Measurements from ENCODE around the gene CDK18. TPM values are rescaled to one million over a fixed set of nuclear protein-coding genes. Genes with fewer than 3 reads are reported as not detected.

Gene CDK18
- total and polyA plus RNA-seq, 10 of the 15 experiments (the other 5 are each of a cell fraction or from before 2014, with no cell fraction given) = 0.13 to 4.4 (median 0.52) TPM; not detected in 2

- DNase-seq (ENCODE audit: low read depth, low spot score) = no peak
- TF ChIP-seq ZBTB33 (IDR thresholded peaks at IDR 0.05) (no peak), PBX3 (IDR thresholded peaks at IDR 0.05; ENCODE audit: insufficient replicate concordance, low read depth, low read length) (no peak), SPI1 (IDR thresholded peaks at IDR 0.05; ENCODE audit: borderline replicate concordance, insufficient read depth, low read depth, low read length) (no peak), ASH2L (IDR thresholded peaks at IDR 0.05; ENCODE audit: borderline replicate concordance, low read depth) (no peak), TBL1XR1 (IDR thresholded peaks at IDR 0.05; ENCODE audit: low read depth, low read length) (no peak)
- Histone ChIP-seq H3K9me3 (replicated peaks; ENCODE audit: control insufficient read depth, insufficient read depth, low read length) (no peaks in the 10 kb centered on the region), H3K79me2 (ENCODE audit: control insufficient read depth, insufficient read depth, low read length) (no peaks in the 10 kb centered on the region), H3K36me3 (ENCODE audit: control insufficient read depth in 2 of 2, insufficient read depth in 2 of 2, low read length in 1 of 2) (no peaks in the 10 kb centered on the region), H2AFZ (ENCODE audit: control insufficient read depth, low read depth, low read length) (no peak overlapping the region), H3K4me1 (ENCODE audit: control insufficient read depth, insufficient read depth, low read length) (no peaks in the 10 kb centered on the region), H3K27ac (ENCODE audit: control insufficient read depth, insufficient read depth) (no peak overlapping the region), H3K4me2 (ENCODE audit: control insufficient read depth, insufficient read depth) (no peak overlapping the region), H3K4me3 (no peak overlapping the region), H4K20me1 (ENCODE audit: control insufficient read depth, insufficient read depth) (no peaks in the 10 kb centered on the region), H3K9ac (ENCODE audit: control insufficient read depth, insufficient read depth, low read length) (no peak overlapping the region), H3K27me3 (replicated peaks in 1 of 2; ENCODE audit: control insufficient read depth in 2 of 2, insufficient read depth in 2 of 2, low read length in 1 of 2) (peaks cover 9 to 17% of the 10 kb centered on the region in 2 experiments)
- ChIA-PET CTCF (interaction anchor here (0.6 to 1.5 kb wide), 2 partner anchors 41 to 235 kb away, joined by 3 to 5 read pairs; no protein-coding TSS in a partner anchor), POLR2A (no interaction called here), RAD21 (ENCODE audit: unreplicated experiment) (no interaction called here), SMC1A (ENCODE audit: uncharacterized antibody, unreplicated experiment) (interaction anchor here (0.7 to 1.3 kb wide), 2 partner anchors 26 to 41 kb away, joined by 3 read pairs; no protein-coding TSS in a partner anchor)
- in situ Hi-C loops (cut with MboI) (no loop called here), intact Hi-C loops (cut with micrococcal nuclease; ENCODE audit: unreplicated experiment) (no loop called here)
- ATAC-seq = no peak
- no peak for FAIRE-seq
- no TSS peak for BruUV-seq (replicated peaks)
- WGBS (ENCODE audit: insufficient coverage, insufficient replicate concordance, low lambda C conversion rate, missing lambda C conversion rate) = 29% methylated on average over 12 of the region's 22 CpGs
These were observed 65.1 kb downstream of the CDK18 start for GRCh38 chr1:205569411-205570172.

Measured in GM12878 (cell line).